Fibroblast of the aortic adventitia (primary cell): ENCODE measurements around the gene GABRG3. TPM values are rescaled to one million over a fixed set of nuclear protein-coding genes. Genes with fewer than 3 reads are reported as not detected.

ENCODE experiments used
- DNase-seq: peaks from one replicate; pipeline ENCODE4 v3.0.0-alpha.2; 2010; ENCODE audit warnings: low read depth
- H3K4me3 ChIP-seq: 2 replicates; pipeline ENCODE4 v1.5.1; 2011; ENCODE audit warnings: low read depth, mild to moderate bottlenecking, control low read depth, low read length, moderate library complexity
- total RNA-seq: library from RNA; depleted of rRNA; stranded (reverse); fragments of >200 nt; gene quantifications from 2 replicates; pipeline ENCODE4 v1.2.3, GENCODE V29; 2012; ENCODE audit warnings: low replicate concordance
- TF ChIP-seq, protein P1 (sequence below): IDR thresholded peaks from 2 replicates; pipeline ENCODE4 v1.5.1; 2011; ENCODE audit warnings: mild to moderate bottlenecking, low read length, control low read depth, inconsistent platforms; ENCODE audit not compliant: insufficient read depth

Gene GABRG3
- total RNA-seq, 1 donor = not detected

DNA sequence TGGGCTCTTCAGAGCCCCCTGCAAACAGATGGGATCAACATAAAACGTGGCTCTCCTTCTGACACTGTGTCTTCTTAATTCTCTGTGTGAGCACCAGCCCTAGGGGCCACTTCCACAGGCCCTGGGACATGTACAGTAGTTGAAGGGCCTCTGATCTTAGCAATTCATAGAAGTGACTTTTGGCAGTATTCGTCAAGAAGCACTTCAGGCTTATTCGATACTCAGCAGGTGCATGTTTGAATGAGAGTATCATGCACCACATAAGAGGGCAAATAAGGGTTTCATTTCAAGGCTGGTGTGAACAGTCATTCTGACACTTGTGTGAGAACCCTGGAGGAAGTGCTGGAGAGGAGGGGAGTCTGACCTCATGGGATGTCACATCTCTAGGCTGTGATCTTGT is 113.9 kb downstream of the GABRG3 start:
- TF ChIP-seq, protein P1, sequence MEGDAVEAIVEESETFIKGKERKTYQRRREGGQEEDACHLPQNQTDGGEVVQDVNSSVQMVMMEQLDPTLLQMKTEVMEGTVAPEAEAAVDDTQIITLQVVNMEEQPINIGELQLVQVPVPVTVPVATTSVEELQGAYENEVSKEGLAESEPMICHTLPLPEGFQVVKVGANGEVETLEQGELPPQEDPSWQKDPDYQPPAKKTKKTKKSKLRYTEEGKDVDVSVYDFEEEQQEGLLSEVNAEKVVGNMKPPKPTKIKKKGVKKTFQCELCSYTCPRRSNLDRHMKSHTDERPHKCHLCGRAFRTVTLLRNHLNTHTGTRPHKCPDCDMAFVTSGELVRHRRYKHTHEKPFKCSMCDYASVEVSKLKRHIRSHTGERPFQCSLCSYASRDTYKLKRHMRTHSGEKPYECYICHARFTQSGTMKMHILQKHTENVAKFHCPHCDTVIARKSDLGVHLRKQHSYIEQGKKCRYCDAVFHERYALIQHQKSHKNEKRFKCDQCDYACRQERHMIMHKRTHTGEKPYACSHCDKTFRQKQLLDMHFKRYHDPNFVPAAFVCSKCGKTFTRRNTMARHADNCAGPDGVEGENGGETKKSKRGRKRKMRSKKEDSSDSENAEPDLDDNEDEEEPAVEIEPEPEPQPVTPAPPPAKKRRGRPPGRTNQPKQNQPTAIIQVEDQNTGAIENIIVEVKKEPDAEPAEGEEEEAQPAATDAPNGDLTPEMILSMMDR = no peak
- H3K4me3 ChIP-seq = no peak overlapping the region
- no peak for DNase-seq

DNA sequence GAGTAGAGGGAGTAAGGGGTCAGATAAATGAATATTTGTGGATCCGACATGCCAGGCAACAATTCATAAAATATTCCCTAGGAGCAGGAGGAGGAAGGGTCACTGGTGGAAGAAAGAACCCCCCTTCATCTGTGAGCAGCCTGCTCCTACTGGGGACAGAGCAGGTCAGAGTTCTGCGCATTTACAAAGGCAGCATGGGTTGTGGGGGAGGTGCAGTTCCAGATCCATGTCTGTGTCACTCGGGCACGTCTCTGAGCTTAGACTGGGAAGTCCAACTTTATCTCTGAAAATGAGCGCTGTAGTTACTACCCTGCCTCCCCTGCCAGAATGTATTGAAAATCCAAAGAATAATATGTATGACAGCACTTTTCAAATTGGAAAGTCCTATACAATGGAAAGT is 115.2 kb downstream of the GABRG3 start:
- DNase-seq = no peak
- TF ChIP-seq, protein P1 = no peak

DNA sequence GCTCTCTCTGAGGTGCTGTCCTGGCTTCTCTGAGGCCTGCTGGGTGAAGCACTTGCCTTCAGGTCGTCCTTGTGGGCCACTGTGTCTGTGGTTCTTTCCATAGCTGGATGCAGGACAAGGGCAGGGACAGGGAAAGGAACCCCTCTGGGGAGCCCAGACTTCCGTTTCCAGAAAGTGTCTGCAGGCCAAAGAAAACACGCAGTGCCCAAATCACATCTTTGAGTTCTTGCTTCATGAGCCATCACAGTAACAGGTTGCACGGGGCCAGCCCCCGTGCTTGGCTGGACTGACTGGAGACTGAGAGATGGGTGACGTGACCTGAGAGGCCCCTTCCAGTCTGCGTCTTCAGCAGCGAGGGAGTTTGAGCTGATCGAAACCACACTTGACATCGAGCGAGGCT is 115.8 kb downstream of the GABRG3 start:
- H3K4me3 ChIP-seq = no peak overlapping the region
- no peak for DNase-seq
- TF ChIP-seq, protein P1 = no peak

More for the DNA sequence above, 115.2 kb downstream of the GABRG3 start:
- no peak overlapping the region for H3K4me3 ChIP-seq

DNA sequence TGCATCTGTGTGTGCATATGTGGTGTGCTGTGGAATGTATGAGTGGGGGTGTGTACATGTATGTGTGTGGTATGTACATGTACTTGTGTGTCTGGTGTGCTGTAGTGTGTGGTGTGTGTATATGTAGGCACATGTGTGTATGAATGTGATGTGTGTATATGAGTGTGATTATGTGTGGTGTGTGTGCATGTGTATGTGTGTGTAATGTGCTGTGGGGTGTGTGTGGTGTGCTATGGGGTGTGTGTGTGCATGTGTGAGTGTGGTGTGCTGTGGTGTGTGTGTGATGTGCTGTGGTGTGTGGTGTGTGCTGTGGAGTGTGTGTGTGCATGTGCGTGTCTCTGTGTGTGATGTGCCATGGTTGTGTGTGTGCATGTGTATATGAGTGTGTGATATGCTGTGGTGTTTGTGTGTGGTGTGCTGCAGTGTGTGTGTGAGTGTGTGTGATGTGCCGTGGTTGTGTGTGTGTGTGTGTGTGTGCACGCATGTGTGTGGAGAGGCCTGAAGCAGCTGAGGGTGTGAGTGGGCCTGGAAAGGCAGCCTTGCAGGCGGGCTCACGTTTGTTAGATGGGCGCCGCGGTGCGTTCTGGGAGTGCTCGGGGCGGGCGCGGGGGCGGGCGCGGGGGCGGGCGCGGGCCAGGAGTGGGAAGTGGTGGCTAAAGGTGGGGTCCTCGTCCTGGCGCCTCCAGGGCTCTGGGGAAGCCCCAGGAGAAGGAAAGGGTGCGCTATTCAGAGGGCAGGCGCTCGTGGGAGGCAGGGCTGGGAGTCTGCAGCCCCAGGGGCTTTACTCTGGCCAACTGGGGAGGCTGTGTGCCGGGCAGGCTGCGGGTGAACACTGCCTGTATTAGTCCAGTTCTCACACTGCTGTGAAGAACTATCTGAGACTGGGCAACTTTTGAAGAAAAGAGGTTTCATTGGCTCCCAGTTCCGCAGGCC is 116.9 kb downstream of the GABRG3 start:
- no peak overlapping the region for H3K4me3 ChIP-seq
- TF ChIP-seq, protein P1 = no peak
- no peak for DNase-seq

DNA sequence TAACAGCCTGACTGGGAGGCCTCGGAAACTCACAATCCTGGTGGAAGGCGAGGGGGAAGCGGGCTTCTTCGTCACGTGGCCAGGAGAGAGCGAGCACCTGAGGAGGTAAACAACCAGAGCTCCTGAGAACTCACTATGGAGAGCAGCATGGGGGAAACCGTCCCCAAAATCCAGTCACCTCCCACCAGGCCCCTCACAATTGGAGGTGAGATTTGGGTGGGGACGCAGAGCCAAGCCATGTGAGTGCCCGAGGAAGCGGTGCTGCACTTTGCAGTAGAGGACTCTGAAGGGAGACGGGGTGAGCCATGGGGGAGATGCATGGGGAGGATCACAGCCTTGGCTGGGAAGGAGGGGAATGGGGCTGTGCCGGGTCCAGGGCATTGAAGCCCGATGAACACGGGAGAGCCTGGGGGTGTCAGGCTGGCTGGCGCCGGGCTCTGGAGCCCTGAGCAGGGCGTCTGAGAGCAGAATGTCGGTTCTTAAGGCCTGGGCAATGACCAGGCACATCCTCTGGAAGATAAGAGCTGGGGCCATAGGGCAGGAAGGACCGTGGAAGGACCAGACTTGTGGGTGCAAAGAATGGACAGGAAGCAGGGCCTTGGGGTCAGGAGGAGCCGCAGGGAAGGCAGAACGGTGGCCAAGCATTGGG is 117.7 kb downstream of the GABRG3 start:
- no peak for DNase-seq
- TF ChIP-seq, protein P1 = no peak
- H3K4me3 ChIP-seq = no peak overlapping the region

DNA sequence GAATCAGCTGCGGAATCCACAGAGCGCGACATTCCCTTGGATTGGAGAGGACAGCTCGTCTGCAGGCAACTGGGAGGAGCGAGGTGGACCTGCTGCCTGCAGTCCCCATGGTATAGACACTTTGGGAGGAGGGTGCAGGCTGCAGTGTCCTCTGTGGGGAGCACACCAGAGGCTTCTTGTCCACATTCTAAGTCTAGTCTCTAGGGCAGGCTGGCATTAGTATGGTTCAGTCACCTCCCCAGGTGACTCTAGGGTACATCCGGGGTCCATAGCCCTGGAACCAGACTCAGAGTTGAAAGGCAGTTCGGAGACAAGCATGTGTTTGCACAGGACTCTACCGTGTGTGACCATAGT is 118.2 kb downstream of the GABRG3 start:
- DNase-seq = no peak
- TF ChIP-seq, protein P1 = no peak
- H3K4me3 ChIP-seq = no peak overlapping the region
